ENCODE data around the gene NSUN2. TPM values are rescaled to one million over a fixed set of nuclear protein-coding genes. Genes with fewer than 3 reads are reported as not detected.
"Not testable (repeated sequence)": the region's sequence is repeated elsewhere in the genome, so short reads cannot be mapped to it uniquely, and the experiment has no call there.

The NSUN2 gene
- total RNA-seq, 1 donor from 2014 or later: 34.4 TPM

- H3K9me3 ChIP-seq (replicated peaks): peaks cover 26% of the 10 kb centered on the region
- no peak for DNase-seq
- no peak overlapping the region for H3K27ac ChIP-seq (replicated peaks)
- intact Hi-C loops (cut with micrococcal nuclease): no loop called here
- H3K36me3 ChIP-seq: peaks cover 49% of the 10 kb centered on the region
- no peak overlapping the region for H3K4me3 ChIP-seq
- H3K4me1 ChIP-seq: no peaks in the 10 kb centered on the region
- TF ChIP-seq CTCF (IDR thresholded peaks at IDR 0.05; ENCODE audit: borderline replicate concordance): no peak
- H3K27me3 ChIP-seq (ENCODE audit: low read depth): no peaks in the 10 kb centered on the region
Measured at GRCh38 chr5:6656680-6657079, 23.8 kb upstream of the NSUN2 start.

GRCh38 chr5:6655432-6655831, 22.6 kb upstream of the NSUN2 start:
- H3K4me1 ChIP-seq: no peaks in the 10 kb centered on the region
- intact Hi-C loops (cut with micrococcal nuclease): no loop called here
- H3K27me3 ChIP-seq (ENCODE audit: low read depth): no peaks in the 10 kb centered on the region
- H3K36me3 ChIP-seq: peaks cover 49% of the 10 kb centered on the region
- DNase-seq: no peak
- H3K4me3 ChIP-seq: no peak overlapping the region
- no peak overlapping the region for H3K27ac ChIP-seq (replicated peaks)
- peaks cover 26% of the 10 kb centered on the region for H3K9me3 ChIP-seq (replicated peaks)
- no peak for TF ChIP-seq CTCF (IDR thresholded peaks at IDR 0.05; ENCODE audit: borderline replicate concordance)

- no peaks in the 10 kb centered on the region for H3K4me1 ChIP-seq
- H3K27ac ChIP-seq (replicated peaks): no peak overlapping the region
- H3K27me3 ChIP-seq (ENCODE audit: low read depth): no peaks in the 10 kb centered on the region
- H3K36me3 ChIP-seq: peaks cover 34% of the 10 kb centered on the region
- H3K4me3 ChIP-seq: no peak overlapping the region
- no peak for DNase-seq
- H3K9me3 ChIP-seq (replicated peaks): peaks cover 28% of the 10 kb centered on the region
- no peak for TF ChIP-seq CTCF (IDR thresholded peaks at IDR 0.05; ENCODE audit: borderline replicate concordance)
- intact Hi-C loops (cut with micrococcal nuclease): no loop called here
Measured at GRCh38 chr5:6652025-6652424, 19.2 kb upstream of the NSUN2 start.

GRCh38 chr5:6649681-6650080, 16.8 kb upstream of the NSUN2 start:
- no peaks in the 10 kb centered on the region for H3K27me3 ChIP-seq (ENCODE audit: low read depth)
- no peak overlapping the region for H3K4me3 ChIP-seq
- peaks cover 12% of the 10 kb centered on the region for H3K9me3 ChIP-seq (replicated peaks)
- peaks cover 17% of the 10 kb centered on the region for H3K36me3 ChIP-seq
- intact Hi-C loops (cut with micrococcal nuclease): no loop called here
- H3K4me1 ChIP-seq: no peaks in the 10 kb centered on the region
- H3K27ac ChIP-seq (replicated peaks): no peak overlapping the region
- TF ChIP-seq CTCF (IDR thresholded peaks at IDR 0.05; ENCODE audit: borderline replicate concordance): no peak
- DNase-seq: no peak

- Histone ChIP-seq H3K27ac (replicated peaks) (no peak overlapping the region), H3K4me1 (no peaks in the 10 kb centered on the region), H3K36me3 (peaks cover 16% of the 10 kb centered on the region), H3K4me3 (no peak overlapping the region), H3K9me3 (replicated peaks) (peaks cover 12% of the 10 kb centered on the region), H3K27me3 (ENCODE audit: low read depth) (no peaks in the 10 kb centered on the region)
- TF ChIP-seq CTCF (IDR thresholded peaks at IDR 0.05; ENCODE audit: borderline replicate concordance): no peak
- no peak for DNase-seq
- intact Hi-C loops (cut with micrococcal nuclease): no loop called here
Measured at GRCh38 chr5:6649186-6649585, 16.3 kb upstream of the NSUN2 start.

- DNase-seq; intact Hi-C loops (cut with micrococcal nuclease); H3K27me3 ChIP-seq (ENCODE audit: low read depth); H3K4me1 ChIP-seq; H3K36me3 ChIP-seq; H3K27ac ChIP-seq (replicated peaks); H3K4me3 ChIP-seq: not testable (repeated sequence)
- H3K9me3 ChIP-seq (replicated peaks): peaks cover 12% of the 10 kb centered on the region
Measured at GRCh38 chr5:6645571-6646362, 12.9 kb upstream of the NSUN2 start.

Measured in left ventricle myocardium inferior (tissue), 1 donor.